GOT3 (cell line): Measurements from ENCODE around the gene THNSL1.
"Not testable (repeated sequence)": the region's sequence is repeated elsewhere in the genome, so short reads cannot be mapped to it uniquely, and the experiment has no call there.

Experiments
- DNase-seq: peaks from one replicate; lab custom pipeline; 2025; ENCODE audit warnings: mixed read lengths; lab: John Stamatoyannopoulos, UW

THNSL1 gene

GRCh38 chr10:25011591-25011990 is 4.8 kb upstream of the THNSL1 start:
- DNase-seq, result not testable (repeated sequence)

GRCh38 chr10:25014579-25014978 is 1.8 kb upstream of the THNSL1 start:
- DNase-seq, result no peak

GRCh38 chr10:25015828-25016375 is 510 bp upstream of the THNSL1 start, which contains the start of gene ENKUR:
Gene ENKUR, minus strand, starts transcription at chr10:25016158. Its CDS starts 222 bp downstream, at chr10:25015936.
- DNase-seq, result peak; percentile 81

- DNase-seq, result no peak
These were observed 760 bp downstream of the THNSL1 start for GRCh38 chr10:25017154-25017590.

GRCh38 chr10:25017661-25018060 is 1.2 kb downstream of the THNSL1 start:
- no peak for DNase-seq

- no peak for DNase-seq
These were observed 2.3 kb downstream of the THNSL1 start for GRCh38 chr10:25018703-25019102.

- DNase-seq, result no peak
These were observed 6.9 kb downstream of the THNSL1 start for GRCh38 chr10:25023278-25023677.

GRCh38 chr10:25024528-25024927 is 8.1 kb downstream of the THNSL1 start:
- no peak for DNase-seq

- DNase-seq, result no peak
These were observed 10.1 kb downstream of the THNSL1 start for GRCh38 chr10:25026463-25026862.

- no peak for DNase-seq
These were observed 12.3 kb downstream of the THNSL1 start for GRCh38 chr10:25028711-25029110.

- DNase-seq, result no peak
These were observed 13.1 kb downstream of the THNSL1 start for GRCh38 chr10:25029519-25029918.

GRCh38 chr10:25036381-25036780 is 20.0 kb downstream of the THNSL1 start:
- DNase-seq, result no peak

GRCh38 chr10:25038325-25038724 is 21.9 kb downstream of the THNSL1 start:
- DNase-seq, result no peak

- no peak for DNase-seq
These were observed 23.1 kb downstream of the THNSL1 start for GRCh38 chr10:25039531-25039930.

GRCh38 chr10:25046641-25047040 is 30.2 kb downstream of the THNSL1 start:
- DNase-seq, result no peak

GRCh38 chr10:25047088-25047487 is 30.7 kb downstream of the THNSL1 start:
- DNase-seq, result no peak

GRCh38 chr10:25047591-25048301 is 31.3 kb downstream of the THNSL1 start:
- DNase-seq, result no peak

- DNase-seq, result no peak
These were observed 32.0 kb downstream of the THNSL1 start for GRCh38 chr10:25048450-25048849.

- no peak for DNase-seq
These were observed 33.6 kb downstream of the THNSL1 start for GRCh38 chr10:25049966-25050365.

GRCh38 chr10:25050402-25050801 is 34.0 kb downstream of the THNSL1 start:
- no peak for DNase-seq

- no peak for DNase-seq
These were observed 35.6 kb downstream of the THNSL1 start for GRCh38 chr10:25052012-25052411.

- no peak for DNase-seq
These were observed 40.3 kb downstream of the THNSL1 start for GRCh38 chr10:25056726-25057125.

- no peak for DNase-seq
These were observed 41.5 kb downstream of the THNSL1 start for GRCh38 chr10:25057886-25058285.

- DNase-seq, result peak; percentile 25
These were observed 43.6 kb downstream of the THNSL1 start for GRCh38 chr10:25059990-25060389.
